HG03442 (cell line): ENCODE data around the gene COL24A1.
"Not testable (repeated sequence)": the region's sequence is repeated elsewhere in the genome, so short reads cannot be mapped to it uniquely, and the experiment has no call there.

Experiments used
- ATAC-seq: cut with Tn5 transposase; IDR thresholded peaks from one replicate; pipeline ENCODE4 v1.9.1; 2021; ENCODE audit warnings: mild to moderate bottlenecking, moderate library complexity; ENCODE audit not compliant: unreplicated experiment

The COL24A1 gene

GRCh38 chr1:85822696-85823095 lies 333.9 kb downstream of the COL24A1 start:
- ATAC-seq = no peak

GRCh38 chr1:85818371-85818770 lies 338.2 kb downstream of the COL24A1 start:
- ATAC-seq = no peak

- no peak for ATAC-seq
Measured at GRCh38 chr1:85816606-85817005, 340.0 kb downstream of the COL24A1 start.

- ATAC-seq = no peak
Measured at GRCh38 chr1:85815906-85816305, 340.7 kb downstream of the COL24A1 start.

GRCh38 chr1:85806236-85806965 lies 350.2 kb downstream of the COL24A1 start:
- ATAC-seq = no peak

- ATAC-seq = no peak
Measured at GRCh38 chr1:85801520-85801919, 355.1 kb downstream of the COL24A1 start.

- no peak for ATAC-seq
Measured at GRCh38 chr1:85799737-85800136, 356.8 kb downstream of the COL24A1 start.

GRCh38 chr1:85798419-85798818 lies 358.2 kb downstream of the COL24A1 start:
- no peak for ATAC-seq

GRCh38 chr1:85777021-85777420 lies 379.6 kb downstream of the COL24A1 start:
- ATAC-seq = not testable (repeated sequence)

- no peak for ATAC-seq
Measured at GRCh38 chr1:85762804-85763203, 393.8 kb downstream of the COL24A1 start.

- no peak for ATAC-seq
Measured at GRCh38 chr1:85756864-85757263, 399.7 kb downstream of the COL24A1 start.

GRCh38 chr1:85748120-85748519 lies 408.5 kb downstream of the COL24A1 start:
- ATAC-seq = no peak

- no peak for ATAC-seq
Measured at GRCh38 chr1:85746777-85747176, 409.8 kb downstream of the COL24A1 start.

- no peak for ATAC-seq
Measured at GRCh38 chr1:85743814-85744213, 412.8 kb downstream of the COL24A1 start.

GRCh38 chr1:85734931-85735330 lies 421.6 kb downstream of the COL24A1 start:
- ATAC-seq = no peak

- no peak for ATAC-seq
Measured at GRCh38 chr1:85718678-85719340, 437.8 kb downstream of the COL24A1 start.

- ATAC-seq = not testable (repeated sequence)
Measured at GRCh38 chr1:85714418-85715114, 442.0 kb downstream of the COL24A1 start.

GRCh38 chr1:85708829-85709227 lies 447.7 kb downstream of the COL24A1 start:
- ATAC-seq = no peak

- ATAC-seq = peak; percentile 88
Measured at GRCh38 chr1:85707990-85708828, 448.4 kb downstream of the COL24A1 start, which contains the start of gene ZNHIT6. ZNHIT6 (minus strand) TSS chr1:85708433; CDS start chr1:85708284, 149 bp downstream.

- peak; percentile 29 for ATAC-seq
Measured at GRCh38 chr1:85707267-85707989, 449.1 kb downstream of the COL24A1 start.
